Measurements from ENCODE around the gene CHRND. TPM values are rescaled to one million over a fixed set of nuclear protein-coding genes. Genes with fewer than 3 reads are reported as not detected.

Gene CHRND
- not detected in 2 replicates for total RNA-seq (2014; rRNA removed; shearing (Covaris generic); ENCODE audit: low replicate concordance)

- H3K4me3 ChIP-seq = no peak within 1 kb of the TSS
- peaks cover 20% of the 10 kb centered on the region for H3K27me3 ChIP-seq
- no peak for DNase-seq
These were observed at the start of gene CHRND for GRCh38 chr2:232525791-232526371. Gene CHRND, plus strand, starts transcription at chr2:232526160. Its CDS starts 56 bp downstream, at chr2:232526216.

GRCh38 chr2:232476791-232477190 lies 49.2 kb upstream of the CHRND start:
- Histone ChIP-seq H3K4me3 (no peak overlapping the region), H3K36me3 (no peaks in the 10 kb centered on the region), H3K27me3 (peaks cover 18% of the 10 kb centered on the region), H3K9me3 (peaks cover 5% of the 10 kb centered on the region)
- no peak for DNase-seq

More at GRCh38 chr2:232525791-232526371, at the start of gene CHRND:
- no peaks in the 10 kb centered on the region for H3K36me3 ChIP-seq
- H3K9me3 ChIP-seq = no peaks in the 10 kb centered on the region

GRCh38 chr2:232477751-232478510 lies 48.0 kb upstream of the CHRND start:
- H3K4me3 ChIP-seq = no peak overlapping the region
- no peaks in the 10 kb centered on the region for H3K9me3 ChIP-seq
- DNase-seq = no peak
- peaks cover 12% of the 10 kb centered on the region for H3K27me3 ChIP-seq
- H3K36me3 ChIP-seq = no peaks in the 10 kb centered on the region

GRCh38 chr2:232478571-232479340 lies 47.2 kb upstream of the CHRND start:
- Histone ChIP-seq H3K9me3 (no peaks in the 10 kb centered on the region), H3K36me3 (no peaks in the 10 kb centered on the region), H3K27me3 (peaks cover 9% of the 10 kb centered on the region), H3K4me3 (no peak overlapping the region)
- no peak for DNase-seq

GRCh38 chr2:232479341-232480200 lies 46.4 kb upstream of the CHRND start:
- no peaks in the 10 kb centered on the region for H3K9me3 ChIP-seq
- H3K4me3 ChIP-seq = no peak overlapping the region
- DNase-seq = no peak
- H3K27me3 ChIP-seq = 0 out of 2 replicates have a peak, but pooled peaks cover 2% of the 10 kb centered on the region
- H3K36me3 ChIP-seq = no peaks in the 10 kb centered on the region

GRCh38 chr2:232480201-232481190 lies 45.5 kb upstream of the CHRND start:
- H3K27me3 ChIP-seq = peaks cover 5% of the 10 kb centered on the region
- H3K36me3 ChIP-seq = no peaks in the 10 kb centered on the region
- no peaks in the 10 kb centered on the region for H3K9me3 ChIP-seq
- no peak overlapping the region for H3K4me3 ChIP-seq
- DNase-seq = no peak

- peaks cover 13% of the 10 kb centered on the region for H3K27me3 ChIP-seq
- DNase-seq = no peak
- no peaks in the 10 kb centered on the region for H3K36me3 ChIP-seq
- no peaks in the 10 kb centered on the region for H3K9me3 ChIP-seq
- no peak overlapping the region for H3K4me3 ChIP-seq
These were observed 44.4 kb upstream of the CHRND start for GRCh38 chr2:232481322-232482140.

- no peak for DNase-seq
- Histone ChIP-seq H3K27me3 (peaks cover 20% of the 10 kb centered on the region), H3K9me3 (no peaks in the 10 kb centered on the region), H3K4me3 (no peak overlapping the region), H3K36me3 (no peaks in the 10 kb centered on the region)
These were observed 43.4 kb upstream of the CHRND start for GRCh38 chr2:232482301-232483238.

GRCh38 chr2:232483311-232483922 lies 42.5 kb upstream of the CHRND start:
- Histone ChIP-seq H3K9me3 (no peaks in the 10 kb centered on the region), H3K4me3 (no peak overlapping the region), H3K27me3 (peaks cover 20% of the 10 kb centered on the region), H3K36me3 (no peaks in the 10 kb centered on the region)
- no peak for DNase-seq

GRCh38 chr2:232483923-232484627 lies 41.9 kb upstream of the CHRND start:
- no peak overlapping the region for H3K4me3 ChIP-seq
- DNase-seq = no peak
- H3K36me3 ChIP-seq = no peaks in the 10 kb centered on the region
- no peaks in the 10 kb centered on the region for H3K9me3 ChIP-seq
- peaks cover 20% of the 10 kb centered on the region for H3K27me3 ChIP-seq

- Histone ChIP-seq H3K4me3 (no peak overlapping the region), H3K9me3 (no peaks in the 10 kb centered on the region), H3K27me3 (peaks cover 20% of the 10 kb centered on the region), H3K36me3 (no peaks in the 10 kb centered on the region)
- no peak for DNase-seq
These were observed 41.2 kb upstream of the CHRND start for GRCh38 chr2:232484628-232485347.

- DNase-seq = no peak
- Histone ChIP-seq H3K36me3 (no peaks in the 10 kb centered on the region), H3K4me3 (no peak overlapping the region), H3K9me3 (no peaks in the 10 kb centered on the region), H3K27me3 (peaks cover 20% of the 10 kb centered on the region)
These were observed 40.6 kb upstream of the CHRND start for GRCh38 chr2:232485348-232485756.
